ENCODE measurements around the gene CAPNS1.

The CAPNS1 gene

DNA sequence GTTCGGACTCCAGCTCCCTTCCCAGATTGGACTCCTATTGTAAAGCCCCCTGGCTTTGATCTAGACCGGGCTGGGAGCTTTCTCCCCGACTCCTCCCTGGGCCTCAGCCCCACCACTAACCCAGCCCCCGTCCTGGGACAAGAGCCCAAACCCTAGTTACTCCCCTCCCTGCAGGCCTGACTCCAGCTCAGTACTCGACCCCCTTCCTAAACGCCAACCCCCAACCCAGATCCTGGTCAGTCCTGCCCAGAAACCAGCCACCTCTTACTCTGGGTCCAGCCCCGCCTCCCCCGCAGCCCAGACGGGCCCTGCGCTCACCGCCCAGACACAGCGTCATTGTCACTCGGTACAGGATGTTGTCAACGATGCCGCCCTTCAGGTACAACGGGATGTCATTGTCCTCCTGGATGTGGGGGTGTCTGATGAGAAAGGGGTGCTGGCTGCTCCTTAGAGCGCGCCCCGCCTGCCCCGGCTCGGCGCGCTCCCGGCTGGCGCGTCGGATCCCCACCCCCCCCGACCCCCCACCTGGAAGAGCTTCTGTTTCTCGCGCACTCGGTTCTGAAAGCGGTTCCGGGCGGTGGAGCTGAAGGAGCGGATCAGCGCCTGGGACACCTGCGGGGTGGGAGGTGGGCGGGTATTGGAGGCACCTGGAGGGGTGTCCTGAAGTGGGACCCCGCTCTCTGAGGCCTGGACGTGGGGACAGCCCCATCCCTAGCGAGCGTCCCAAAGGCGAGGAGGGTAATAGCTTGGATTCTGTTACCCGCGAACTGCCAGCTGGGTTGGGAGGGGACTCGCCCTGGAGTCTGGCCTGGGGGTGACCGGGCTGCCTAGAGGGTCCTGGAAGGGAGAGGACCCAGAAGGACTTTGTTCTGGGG, 11.5 kb downstream of the CAPNS1 start:
- Histone ChIP-seq H3K4me3 (ENCODE audit: insufficient read length, low read depth) (no peak overlapping the region), H3K9me3 (ENCODE audit: insufficient read depth, low read length) (no peaks in the 10 kb centered on the region), H3K27me3 (ENCODE audit: insufficient read depth, insufficient read length) (no peaks in the 10 kb centered on the region), H3K4me1 (ENCODE audit: insufficient read depth, insufficient read length) (peaks cover 9% of the 10 kb centered on the region), H3K36me3 (ENCODE audit: insufficient read depth, insufficient read length, low read length) (peaks cover 48% of the 10 kb centered on the region), H3K9ac (ENCODE audit: insufficient read length, low read depth) (no peak overlapping the region)
- TF ChIP-seq ZNF274 (IDR thresholded peaks at IDR 0.05; ENCODE audit: low read depth, low read length) (no peak), YY1 (IDR thresholded peaks at IDR 0.05; ENCODE audit: insufficient read depth, insufficient read length) (no peak), SUZ12 (IDR thresholded peaks at IDR 0.05; ENCODE audit: extremely low read depth, insufficient read depth, insufficient read length) (no peak)
- DNase-seq (ENCODE audit: low read depth, low spot score) = no peak

GRCh38 chr19:36152019-36152351, 12.1 kb downstream of the CAPNS1 start:
- peaks cover 9% of the 10 kb centered on the region for H3K4me1 ChIP-seq (ENCODE audit: insufficient read depth, insufficient read length)
- TF ChIP-seq SUZ12 (IDR thresholded peaks at IDR 0.05; ENCODE audit: extremely low read depth, insufficient read depth, insufficient read length) (no peak), YY1 (IDR thresholded peaks at IDR 0.05; ENCODE audit: insufficient read depth, insufficient read length) (no peak), ZNF274 (IDR thresholded peaks at IDR 0.05; ENCODE audit: low read depth, low read length) (no peak)
- DNase-seq (ENCODE audit: low read depth, low spot score) = no peak
- no peak overlapping the region for H3K9ac ChIP-seq (ENCODE audit: insufficient read length, low read depth)
- no peak overlapping the region for H3K4me3 ChIP-seq (ENCODE audit: insufficient read length, low read depth)
- no peaks in the 10 kb centered on the region for H3K27me3 ChIP-seq (ENCODE audit: insufficient read depth, insufficient read length)
- peaks cover 42% of the 10 kb centered on the region for H3K36me3 ChIP-seq (ENCODE audit: insufficient read depth, insufficient read length, low read length)
- H3K9me3 ChIP-seq (ENCODE audit: insufficient read depth, low read length) = no peaks in the 10 kb centered on the region

- Histone ChIP-seq H3K36me3 (ENCODE audit: insufficient read depth, insufficient read length, low read length) (peaks cover 38% of the 10 kb centered on the region), H3K9ac (ENCODE audit: insufficient read length, low read depth) (no peak within 1 kb of the TSS), H3K27me3 (ENCODE audit: insufficient read depth, insufficient read length) (no peaks in the 10 kb centered on the region), H3K9me3 (ENCODE audit: insufficient read depth, low read length) (no peaks in the 10 kb centered on the region), H3K4me3 (ENCODE audit: insufficient read length, low read depth) (no peak within 1 kb of the TSS), H3K4me1 (ENCODE audit: insufficient read depth, insufficient read length) (peaks cover 9% of the 10 kb centered on the region)
- TF ChIP-seq ZNF274 (IDR thresholded peaks at IDR 0.05; ENCODE audit: low read depth, low read length) (no peak), SUZ12 (IDR thresholded peaks at IDR 0.05; ENCODE audit: extremely low read depth, insufficient read depth, insufficient read length) (no peak), YY1 (IDR thresholded peaks at IDR 0.05; ENCODE audit: insufficient read depth, insufficient read length) (no peak)
- no peak for DNase-seq (ENCODE audit: low read depth, low spot score)
Observed at GRCh38 chr19:36152352-36153091, 12.7 kb downstream of the CAPNS1 start, which contains the start of gene COX7A1. Gene COX7A1, minus strand, starts transcription at chr19:36152447. Its CDS starts 40 bp downstream, at chr19:36152407.

- Histone ChIP-seq H3K9ac (ENCODE audit: insufficient read length, low read depth) (no peak overlapping the region), H3K9me3 (ENCODE audit: insufficient read depth, low read length) (no peaks in the 10 kb centered on the region), H3K4me1 (ENCODE audit: insufficient read depth, insufficient read length) (peaks cover 9% of the 10 kb centered on the region), H3K36me3 (ENCODE audit: insufficient read depth, insufficient read length, low read length) (peaks cover 32% of the 10 kb centered on the region), H3K27me3 (ENCODE audit: insufficient read depth, insufficient read length) (no peaks in the 10 kb centered on the region), H3K4me3 (ENCODE audit: insufficient read length, low read depth) (no peak overlapping the region)
- TF ChIP-seq ZNF274 (IDR thresholded peaks at IDR 0.05; ENCODE audit: low read depth, low read length) (no peak), SUZ12 (IDR thresholded peaks at IDR 0.05; ENCODE audit: extremely low read depth, insufficient read depth, insufficient read length) (no peak), YY1 (IDR thresholded peaks at IDR 0.05; ENCODE audit: insufficient read depth, insufficient read length) (no peak)
- no peak for DNase-seq (ENCODE audit: low read depth, low spot score)
Observed at GRCh38 chr19:36153126-36153525, 13.3 kb downstream of the CAPNS1 start.

DNA sequence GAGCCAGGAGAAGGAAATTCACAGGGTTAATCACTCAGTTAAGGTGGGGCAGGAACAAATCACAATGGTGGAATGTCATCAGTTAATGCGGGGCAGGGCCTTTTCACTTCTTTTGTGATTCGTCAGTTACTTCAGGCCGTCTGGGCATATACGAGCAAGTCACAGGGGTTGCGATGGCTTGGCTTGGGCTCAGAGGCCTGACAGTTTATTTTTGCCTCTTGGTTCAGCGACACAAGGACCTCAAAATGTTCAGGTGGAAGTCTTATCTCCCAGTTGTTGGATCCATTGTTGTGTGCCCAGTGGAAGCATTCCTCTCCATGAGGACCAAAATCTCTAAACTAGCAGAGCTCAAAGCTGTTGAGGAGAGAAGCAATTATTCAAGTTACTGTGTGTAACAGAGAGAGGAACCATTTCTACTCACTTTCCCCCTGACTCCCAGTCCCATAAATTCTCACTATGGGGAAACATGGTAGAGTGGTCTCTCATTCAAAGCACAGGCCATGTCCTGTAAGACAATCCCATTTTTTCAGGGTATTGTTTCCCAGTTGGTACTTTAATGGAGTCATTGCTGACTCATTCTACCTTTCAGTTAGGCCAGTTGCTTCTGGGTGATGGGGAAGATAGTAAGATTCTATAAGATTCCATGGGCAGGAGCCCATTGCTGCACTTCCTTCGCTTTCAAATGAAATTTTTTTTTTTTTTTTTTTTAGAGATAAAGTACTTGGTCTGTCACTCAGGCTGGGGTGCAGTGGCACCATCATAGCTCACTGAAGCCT, 21.1 kb downstream of the CAPNS1 start:
- no peaks in the 10 kb centered on the region for H3K9me3 ChIP-seq (ENCODE audit: insufficient read depth, low read length)
- H3K27me3 ChIP-seq (ENCODE audit: insufficient read depth, insufficient read length) = no peaks in the 10 kb centered on the region
- DNase-seq (ENCODE audit: low read depth, low spot score) = no peak
- TF ChIP-seq YY1 (IDR thresholded peaks at IDR 0.05; ENCODE audit: insufficient read depth, insufficient read length) = no peak
- no peak for TF ChIP-seq SUZ12 (IDR thresholded peaks at IDR 0.05; ENCODE audit: extremely low read depth, insufficient read depth, insufficient read length)
- TF ChIP-seq ZNF274 (IDR thresholded peaks at IDR 0.05; ENCODE audit: low read depth, low read length) = no peak
- H3K36me3 ChIP-seq (ENCODE audit: insufficient read depth, insufficient read length, low read length) = peaks cover 11% of the 10 kb centered on the region
- H3K9ac ChIP-seq (ENCODE audit: insufficient read length, low read depth) = no peak overlapping the region
- no peak overlapping the region for H3K4me3 ChIP-seq (ENCODE audit: insufficient read length, low read depth)
- H3K4me1 ChIP-seq (ENCODE audit: insufficient read depth, insufficient read length) = no peaks in the 10 kb centered on the region

GRCh38 chr19:36163813-36164212, 23.9 kb downstream of the CAPNS1 start:
- Histone ChIP-seq H3K36me3 (ENCODE audit: insufficient read depth, insufficient read length, low read length) (peaks cover 12% of the 10 kb centered on the region), H3K4me1 (ENCODE audit: insufficient read depth, insufficient read length) (no peaks in the 10 kb centered on the region), H3K4me3 (ENCODE audit: insufficient read length, low read depth) (no peak overlapping the region), H3K9me3 (ENCODE audit: insufficient read depth, low read length) (no peaks in the 10 kb centered on the region), H3K27me3 (ENCODE audit: insufficient read depth, insufficient read length) (no peaks in the 10 kb centered on the region), H3K9ac (ENCODE audit: insufficient read length, low read depth) (no peak overlapping the region)
- TF ChIP-seq ZNF274 (IDR thresholded peaks at IDR 0.05; ENCODE audit: low read depth, low read length) = no peak
- no peak for TF ChIP-seq YY1 (IDR thresholded peaks at IDR 0.05; ENCODE audit: insufficient read depth, insufficient read length)
- no peak for TF ChIP-seq SUZ12 (IDR thresholded peaks at IDR 0.05; ENCODE audit: extremely low read depth, insufficient read depth, insufficient read length)
- no peak for DNase-seq (ENCODE audit: low read depth, low spot score)
